ENCODE measurements around the gene NBPF1.
"Not testable (repeated sequence)": the region's sequence is repeated elsewhere in the genome, so short reads cannot be mapped to it uniquely, and the experiment has no call there.

GRCh38 chr1:16619803-16620501 lies 6.6 kb upstream of the NBPF1 start:
- not testable (repeated sequence) for TF ChIP-seq CTCF (conservative IDR thresholded peaks at IDR 0.05); EZH2 (IDR thresholded peaks at IDR 0.05; ENCODE audit: low read depth)

All from PC-9 (cell line).